IMR-90 (cell line): ENCODE measurements around the gene PSMB5. TPM values are rescaled to one million over a fixed set of nuclear protein-coding genes. Genes with fewer than 3 reads are reported as not detected.

ENCODE experiments used
- ATAC-seq: fragments of 200-7000 bp; cut with Tn5 transposase; 2 replicates; pipeline ENCODE4 v1.9.1; 2020; ENCODE audit warnings: low read depth, mild to moderate bottlenecking, moderate library complexity
- BruUV-seq: library from RNA; stranded (reverse); fragments of 400-500 nt; replicated peaks from 2 replicates; lab custom pipeline; 2021; lab: Mats Ljungman, UMichigan
- CTCF ChIA-PET: fragments of 300-600 bp; formaldehyde crosslinking; extraction: SDS; loops from one replicate; lab custom pipeline; 2021; ENCODE audit warnings: antibody characterized with exemption; lab: Yijun Ruan, JAX
- POLR2A ChIA-PET: fragments of 300-600 bp; sonication (Branson Sonifier 250); formaldehyde crosslinking; loops from one replicate; lab custom pipeline; 2022; ENCODE audit warnings: antibody characterized with exemption; ENCODE audit not compliant: unreplicated experiment; lab: Charles Lee
- DNase-seq: peaks from one replicate; pipeline ENCODE4 v3.0.0; 2013
- H2AFZ ChIP-seq: replicated peaks from 2 replicates; pipeline ENCODE3; 2013; ENCODE audit warnings: low read length, mild to moderate bottlenecking; ENCODE audit not compliant: poor library complexity
- H2AK5ac ChIP-seq: 2 replicates; pipeline ENCODE4 v1.6.1; 2013; ENCODE audit warnings: low read depth, low read length, inconsistent platforms
- H2AK9ac ChIP-seq: replicated peaks from 2 replicates; pipeline ENCODE3; 2013; ENCODE audit warnings: mild to moderate bottlenecking, low read depth, low read length, moderate library complexity; ENCODE audit not compliant: poor library complexity
- H2BK120ac ChIP-seq: 2 replicates; pipeline ENCODE4 v1.6.1; 2013; ENCODE audit warnings: low read depth, low read length, inconsistent platforms
- H2BK15ac ChIP-seq: 3 replicates; pipeline ENCODE4 v1.6.1; 2013; ENCODE audit warnings: low read depth, low read length, inconsistent platforms
- H2BK20ac ChIP-seq: 2 replicates; pipeline ENCODE4 v1.6.1; 2013; ENCODE audit warnings: low read depth, mild to moderate bottlenecking, inconsistent platforms, low read length, moderate library complexity
- H2BK5ac ChIP-seq: 2 replicates; pipeline ENCODE4 v1.6.1; 2013; ENCODE audit warnings: mild to moderate bottlenecking, low read depth, low read length, inconsistent platforms; ENCODE audit not compliant: poor library complexity, severe bottlenecking
- H3K14ac ChIP-seq: replicated peaks from 2 replicates; pipeline ENCODE4 v1.6.1; 2013; ENCODE audit warnings: low read depth, low read length, inconsistent platforms
- H3K18ac ChIP-seq: 2 replicates; pipeline ENCODE4 v1.6.1; 2013; ENCODE audit warnings: low read depth, low read length, control low read depth
- H3K23ac ChIP-seq: 2 replicates; pipeline ENCODE4 v1.6.1; 2013; ENCODE audit warnings: low read depth, low read length, inconsistent platforms
- H3K27ac ChIP-seq: 2 replicates; pipeline ENCODE4 v1.5.1; 2013; ENCODE audit warnings: mild to moderate bottlenecking, control low read depth, low read length; ENCODE audit not compliant: insufficient read depth
- H3K27me3 ChIP-seq: 2 replicates; pipeline ENCODE4 v1.6.1; 2013; ENCODE audit warnings: low read length; ENCODE audit not compliant: control insufficient read depth, insufficient read depth
- H3K36me3 ChIP-seq: 2 replicates; pipeline ENCODE4 v1.6.1; 2013; ENCODE audit warnings: low read length, mixed read lengths; ENCODE audit not compliant: control insufficient read depth, insufficient read depth
- H3K4ac ChIP-seq: 2 replicates; pipeline ENCODE4 v1.6.1; 2013; ENCODE audit warnings: low read depth, low read length, inconsistent platforms
- H3K4me1 ChIP-seq: 2 replicates; pipeline ENCODE4 v1.6.1; 2013; ENCODE audit warnings: low read length, mixed read lengths; ENCODE audit not compliant: control insufficient read depth, insufficient read depth
- H3K4me2 ChIP-seq: 2 replicates; pipeline ENCODE4 v1.6.1; 2013; ENCODE audit warnings: low read depth, mild to moderate bottlenecking, control low read depth, low read length, moderate library complexity
- H3K4me3 ChIP-seq: 2 replicates; pipeline ENCODE4 v1.5.1; 2013; ENCODE audit warnings: low read depth, mild to moderate bottlenecking, control low read depth, low read length, moderate library complexity; ENCODE audit not compliant: insufficient read depth
- H3K56ac ChIP-seq: 2 replicates; pipeline ENCODE4 v1.6.1; 2013; ENCODE audit warnings: low read length, inconsistent platforms; ENCODE audit not compliant: insufficient read depth; ENCODE audit errors: extremely low read depth
- H3K79me1 ChIP-seq, 2 experiments: 2 replicates each; pipeline ENCODE4 v1.6.1; 2013; ENCODE audit warnings: low read length in 2 of 2, inconsistent platforms in 1 of 2, low read depth in 1 of 2
- H3K9ac ChIP-seq: 2 replicates; pipeline ENCODE4 v1.6.1; 2013; ENCODE audit warnings: low read depth, low read length, control low read depth
- H3K9me1 ChIP-seq: 2 replicates; pipeline ENCODE4 v1.6.1; 2013; ENCODE audit warnings: low read length, inconsistent platforms; ENCODE audit not compliant: insufficient read depth
- H3K9me3 ChIP-seq: 2 replicates; pipeline ENCODE4 v1.6.1; 2013; ENCODE audit warnings: low read length; ENCODE audit not compliant: control insufficient read depth, insufficient read depth
- H4K20me1 ChIP-seq: 2 replicates; pipeline ENCODE4 v1.6.1; 2013; ENCODE audit warnings: low read length, inconsistent platforms; ENCODE audit not compliant: insufficient read depth
- H4K5ac ChIP-seq: 2 replicates; pipeline ENCODE4 v1.6.1; 2013; ENCODE audit warnings: mild to moderate bottlenecking, low read depth, low read length, control low read depth
- H4K8ac ChIP-seq, 2 experiments: 2 replicates each; pipeline ENCODE4 v1.6.1; 2013; ENCODE audit warnings: low read depth in 2 of 2, low read length in 2 of 2, control low read depth in 1 of 2, inconsistent platforms in 1 of 2
- H4K91ac ChIP-seq: 2 replicates; pipeline ENCODE4 v1.6.1; 2013; ENCODE audit warnings: low read depth, low read length, inconsistent platforms; ENCODE audit not compliant: insufficient read depth
- BHLHE40 ChIP-seq: fragments of 150-350 bp; IDR thresholded peaks from 2 replicates; pipeline ENCODE4 v1.6.1; 2016; ENCODE audit warnings: mild to moderate bottlenecking, low read depth, low read length
- CEBPB ChIP-seq: IDR thresholded peaks from 2 replicates; pipeline ENCODE4 v1.6.1; 2012; ENCODE audit warnings: low read depth, low read length, improper control_type of control experiment
- MAFK ChIP-seq: IDR thresholded peaks from 2 replicates; pipeline ENCODE4 v1.6.1; 2012; ENCODE audit warnings: low read depth, low read length, improper control_type of control experiment
- MXI1 ChIP-seq: IDR thresholded peaks from 2 replicates; pipeline ENCODE4 v1.6.1; 2012; ENCODE audit warnings: low read depth, mild to moderate bottlenecking, low read length, moderate library complexity, borderline replicate concordance
- NFE2L2 ChIP-seq: fragments of 150-350 bp; IDR thresholded peaks from 2 replicates; pipeline ENCODE4 v1.6.1; 2016; ENCODE audit warnings: low read depth, mild to moderate bottlenecking, low read length
- RCOR1 ChIP-seq: IDR thresholded peaks from 2 replicates; pipeline ENCODE4 v1.6.1; 2012; ENCODE audit warnings: mild to moderate bottlenecking, low read length, improper control_type of control experiment; ENCODE audit not compliant: insufficient replicate concordance
- RFX5 ChIP-seq: IDR thresholded peaks from 2 replicates; pipeline ENCODE4 v1.8.0; 2012; ENCODE audit warnings: low read depth, mild to moderate bottlenecking, low read length, moderate library complexity
- SMC3 ChIP-seq: fragments of 150-350 bp; IDR thresholded peaks from 2 replicates; pipeline ENCODE4 v1.6.1; 2016; ENCODE audit warnings: low read depth, mild to moderate bottlenecking, antibody characterized with exemption, low read length, moderate library complexity
- WGBS, 2 experiments: methylation state at CpG; one replicate each; pipeline versions ENCODE4 v1.1.5 to v1.1.7; 2013; ENCODE audit warnings: missing lambda C conversion rate in 2 of 2; ENCODE audit not compliant: insufficient read length in 1 of 2; ENCODE audit errors: extremely low coverage in 2 of 2; 5-methylcytosine and 5-hydroxymethylcytosine counted together
- dilution Hi-C: fragments of 300-500 bp; cut with HindIII; formaldehyde crosslinking; loops from one replicate; pipeline ENCODE4 v1.14.3; 2018; ENCODE audit warnings: low sequenced_read_pairs; ENCODE audit not compliant: unreplicated experiment
- in situ Hi-C: fragments of 300-500 bp; cut with MboI; formaldehyde crosslinking; loops from 3 replicates; pipeline ENCODE4 v1.14.3; 2019; ENCODE audit warnings: low sequenced_read_pairs, inconsistent platforms, mixed read lengths
- intact Hi-C: fragments of 100-400 bp; cut with micrococcal nuclease; formaldehyde crosslinking; loops from 2 replicates; pipeline ENCODE4 v1.10.0; 2022
- polyA plus RNA-seq, 3 experiments: library from polyadenylated mRNA; depleted of rRNA; stranded (reverse); fragments of >200 nt; gene quantifications; 2 replicates each; pipeline ENCODE4 v1.2.3, GENCODE V29; 2012; ENCODE audit warnings: low replicate concordance in 1 of 3
- total RNA-seq: library from RNA; depleted of rRNA; stranded (reverse); fragments of >200 nt; gene quantifications from 2 replicates; pipeline ENCODE4 v1.2.3, GENCODE V29; 2012

The PSMB5 gene
- total and polyA plus RNA-seq, 2 of the 4 experiments (the other 2 are of a cell fraction): 310 to 321 TPM

- H3K79me1 ChIP-seq: no peaks in the 10 kb centered on the region
- H3K14ac ChIP-seq: no peak overlapping the region
- no peak for ATAC-seq
- in situ Hi-C loops (no loop called here), intact Hi-C loops (no loop called here), dilution Hi-C loops (no loop called here)
- no peak overlapping the region for H3K9ac ChIP-seq
- POLR2A ChIA-PET: no interaction called here
- H3K56ac ChIP-seq: no peak overlapping the region
- H4K20me1 ChIP-seq: no peaks in the 10 kb centered on the region
- no peak overlapping the region for H4K5ac ChIP-seq
- no peaks in the 10 kb centered on the region; the same call in 1 of the 2 replicates for H3K27me3 ChIP-seq
- H3K9me3 ChIP-seq: no peaks in the 10 kb centered on the region
- no peaks in the 10 kb centered on the region for H3K36me3 ChIP-seq
- no peak overlapping the region for H4K91ac ChIP-seq
- TF ChIP-seq RFX5 (no peak), BHLHE40 (no peak), MAFK (no peak), RCOR1 (no peak), MXI1 (no peak), CEBPB (no peak), NFE2L2 (no peak), SMC3 (no peak)
- H2BK5ac ChIP-seq: no peak overlapping the region
- H3K9me1 ChIP-seq: no peaks in the 10 kb centered on the region; the same call in 1 of the 2 replicates
- H3K18ac ChIP-seq: no peak overlapping the region
- no peak overlapping the region for H4K8ac ChIP-seq
- no TSS peak for BruUV-seq
- H3K4me1 ChIP-seq: peaks cover 4% of the 10 kb centered on the region
- no peak overlapping the region for H3K4me2 ChIP-seq
- WGBS, 2 experiments: 89% methylated on average over 8 of the region's 16 CpGs; no CpG with 5 or more reads in 1 of the 2 experiments
- no peak overlapping the region for H3K4me3 ChIP-seq
- H3K4ac ChIP-seq: no peak overlapping the region
- no peak for DNase-seq
- CTCF ChIA-PET: no interaction called here
- no peak overlapping the region for H2AK5ac ChIP-seq
- H2AFZ ChIP-seq: no peak overlapping the region
- no peak overlapping the region for H3K27ac ChIP-seq
- no peak overlapping the region for H2AK9ac ChIP-seq
- no peak overlapping the region for H3K23ac ChIP-seq
- no peak overlapping the region for H2BK120ac ChIP-seq
- H2BK15ac ChIP-seq: no peak overlapping the region
- H2BK20ac ChIP-seq: no peak overlapping the region
Measured at GRCh38 chr14:22998329-22999012, 36.2 kb downstream of the PSMB5 start.
